Limb (tissue), 2 donors: ENCODE data around the gene NFYB.
"Not testable (repeated sequence)": the region's sequence is repeated elsewhere in the genome, so short reads cannot be mapped to it uniquely, and the experiment has no call there.

Source experiments
- DNase-seq, 2 donors: peaks; one replicate each; pipeline ENCODE4 v3.0.0-alpha.2; 2016; ENCODE audit errors: extremely low spot score in 2 of 2

NFYB gene

GRCh38 chr12:104115587-104115975 is 22.4 kb downstream of the NFYB start:
- no peak for DNase-seq

DNA sequence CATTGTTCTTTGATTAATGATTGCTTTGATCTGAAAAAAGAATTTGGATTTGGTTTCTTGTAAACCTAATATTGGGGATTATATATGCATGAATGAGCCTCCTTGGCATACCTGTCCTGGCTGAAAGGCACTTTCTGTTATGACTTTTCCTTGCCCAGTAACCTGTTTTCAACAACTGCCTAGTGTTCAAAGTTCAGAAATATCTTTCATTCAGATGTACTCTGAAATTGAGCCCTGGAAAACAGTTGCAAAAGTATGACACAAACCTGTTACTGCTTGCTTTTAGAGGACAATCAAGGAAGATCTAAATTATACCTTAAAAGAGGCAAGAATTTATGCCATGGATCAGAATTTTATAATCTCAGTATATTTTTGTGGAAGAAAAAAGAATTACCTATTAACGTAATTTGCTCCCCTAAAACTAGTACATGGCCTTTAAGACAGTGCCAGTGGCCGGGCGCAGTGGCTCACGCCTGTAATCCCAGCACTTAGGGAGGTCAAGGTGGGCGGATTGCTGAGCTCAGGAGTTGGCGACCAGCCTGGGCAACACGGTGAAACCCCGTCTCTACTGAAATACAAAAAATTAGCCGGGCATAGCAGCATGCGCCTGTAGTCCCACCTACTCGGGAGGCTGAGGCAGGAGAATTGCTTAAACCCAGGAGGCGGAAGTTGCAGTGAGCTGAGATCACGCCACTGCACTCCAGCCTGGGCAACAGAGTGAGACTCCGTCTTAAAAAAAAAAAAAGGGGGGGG is 23.0 kb downstream of the NFYB start:
- DNase-seq, result not testable (repeated sequence)

GRCh38 chr12:104109446-104110271 is 28.4 kb downstream of the NFYB start:
- no peak for DNase-seq

GRCh38 chr12:104108755-104109445 is 29.1 kb downstream of the NFYB start:
- DNase-seq, result peak; percentile 87 to 90

- no peak for DNase-seq
Measured at GRCh38 chr12:104106965-104107364, 31.0 kb downstream of the NFYB start.

DNA sequence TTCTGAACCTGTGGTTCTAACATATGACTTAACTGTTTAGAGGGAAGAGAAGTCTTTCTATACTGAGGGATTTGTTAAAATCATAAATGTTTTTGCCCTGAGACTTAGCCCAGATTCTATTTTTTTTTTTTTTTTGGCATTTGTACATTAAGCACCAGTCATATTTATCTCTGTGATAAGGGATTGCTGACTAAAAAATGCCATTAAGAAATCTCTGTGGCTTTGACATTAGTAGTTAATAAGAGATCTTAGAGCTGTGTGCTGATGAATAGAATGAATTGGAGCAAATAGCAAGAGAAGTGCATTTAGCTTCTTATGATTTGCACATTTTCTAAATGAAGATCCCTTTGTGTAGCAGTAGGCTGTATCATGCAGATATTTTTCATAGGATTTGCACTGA is 32.5 kb downstream of the NFYB start:
- no peak for DNase-seq

DNA sequence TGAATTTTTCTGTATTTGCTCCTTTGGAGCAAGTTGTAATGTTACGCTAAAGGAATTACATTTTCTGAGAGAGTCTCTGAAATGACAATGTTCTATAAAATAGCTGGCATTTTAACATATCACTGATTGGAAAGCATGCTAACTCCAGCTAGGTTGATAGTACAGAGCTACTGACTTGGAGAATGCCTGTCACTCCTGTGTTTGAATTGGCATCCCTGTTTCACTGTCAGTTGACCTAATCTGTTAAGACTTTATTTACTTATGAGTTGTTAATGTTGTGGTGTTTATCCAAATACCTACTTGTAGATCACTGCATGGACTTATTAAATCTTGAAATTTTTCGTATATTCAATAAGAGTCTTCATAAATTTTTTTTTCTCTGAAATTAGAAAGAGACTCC is 40.1 kb downstream of the NFYB start:
- DNase-seq, result no peak

- DNase-seq, result no peak
Measured at GRCh38 chr12:104095289-104095688, 42.7 kb downstream of the NFYB start.

- no peak for DNase-seq
Measured at GRCh38 chr12:104094284-104094683, 43.7 kb downstream of the NFYB start.

- no peak for DNase-seq
Measured at GRCh38 chr12:104091136-104091535, 46.9 kb downstream of the NFYB start.

DNA sequence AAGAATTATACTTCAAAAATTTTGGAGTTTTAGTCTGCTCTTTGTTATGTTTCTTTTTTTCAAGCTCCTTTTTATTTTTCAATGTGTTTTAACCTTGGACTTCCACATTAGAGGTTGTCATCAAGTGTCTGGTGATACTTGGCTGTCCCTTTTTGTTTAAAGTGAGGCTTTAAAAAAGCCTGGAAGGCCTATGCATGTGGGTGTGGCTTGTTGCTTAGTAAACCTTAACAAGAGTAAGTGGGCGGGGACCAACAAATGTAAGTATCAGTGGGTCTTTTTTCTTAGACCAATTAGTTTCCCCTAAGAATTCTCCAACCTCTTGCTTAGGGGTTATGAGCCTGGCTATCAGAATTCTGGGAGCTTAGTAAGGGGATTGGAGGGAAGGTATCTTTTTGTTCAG is 47.3 kb downstream of the NFYB start:
- no peak for DNase-seq

DNA sequence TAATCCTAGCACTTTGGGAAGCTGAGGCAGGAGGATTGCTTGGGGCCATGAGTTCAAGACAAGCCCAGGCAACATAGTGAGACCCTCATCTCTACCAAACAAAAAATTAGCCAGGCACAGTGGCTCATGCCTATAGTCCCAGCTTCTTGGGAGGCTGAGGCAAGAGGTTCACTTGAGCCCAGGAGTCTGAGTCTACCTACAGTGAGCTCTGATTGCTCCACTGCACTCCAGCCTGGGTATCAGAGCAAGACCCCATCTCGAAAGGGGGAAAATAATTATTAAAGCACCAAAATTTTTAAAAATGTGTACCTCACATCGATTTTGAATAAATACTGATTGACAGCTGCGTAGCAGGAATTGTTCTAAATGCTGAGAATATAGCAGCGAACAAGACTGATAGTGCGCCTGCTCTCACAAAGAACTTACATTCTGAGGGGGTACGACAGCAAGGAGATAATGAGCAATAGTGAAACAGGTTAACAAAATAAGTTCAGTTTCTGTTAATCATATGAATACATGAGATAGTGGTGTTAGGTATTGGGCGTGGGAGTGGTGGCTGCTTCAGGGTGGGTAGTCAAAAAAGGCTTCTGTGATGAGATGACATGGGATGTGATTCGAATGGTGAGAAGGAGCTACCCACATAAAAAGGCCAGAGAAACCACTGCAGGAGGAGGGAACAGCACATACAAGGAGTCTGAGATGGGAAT is 54.1 kb downstream of the NFYB start:
- DNase-seq, result no peak

GRCh38 chr12:104080764-104081163 is 57.2 kb downstream of the NFYB start:
- no peak for DNase-seq

DNA sequence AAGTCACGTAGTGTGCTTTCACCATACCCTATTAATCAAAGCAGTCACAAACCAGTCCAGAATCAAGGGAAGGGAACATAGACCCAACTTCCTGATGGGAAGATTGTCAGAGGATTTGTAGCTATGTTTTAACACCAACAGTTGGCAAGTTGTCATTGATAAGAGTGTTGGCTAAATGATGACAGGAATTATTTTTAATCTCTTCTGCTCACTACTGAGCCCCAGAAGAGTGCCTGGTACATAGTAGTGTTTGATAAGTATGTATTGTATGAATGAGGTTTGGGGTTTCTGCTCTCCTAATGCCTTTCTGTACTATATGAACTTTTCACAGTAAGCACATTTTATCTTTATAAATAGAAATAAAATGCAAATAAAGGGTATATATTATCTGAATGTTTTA is 59.0 kb downstream of the NFYB start:
- no peak for DNase-seq

GRCh38 chr12:104073699-104074098 is 64.3 kb downstream of the NFYB start:
- DNase-seq, result no peak

DNA sequence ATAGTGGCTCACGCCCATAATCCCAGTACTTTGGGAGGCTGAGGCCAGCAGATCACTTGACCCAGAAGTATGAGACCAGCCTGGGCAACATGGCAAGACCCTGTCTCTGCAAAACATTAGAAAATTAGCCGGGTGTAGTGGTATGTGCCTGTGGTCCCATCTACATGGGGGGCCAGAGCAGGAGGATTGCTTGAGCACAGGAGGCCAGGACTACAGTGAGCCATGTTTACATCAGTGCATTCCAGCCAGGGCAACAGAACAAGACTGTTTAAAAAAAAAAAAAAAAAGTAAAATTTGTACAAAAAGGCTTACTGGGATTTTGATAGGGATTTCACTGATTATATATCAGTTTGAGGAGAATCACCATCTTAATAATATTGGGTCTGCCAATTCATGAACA is 65.9 kb downstream of the NFYB start:
- DNase-seq, result no peak
